Pancreas (tissue), 10 donors: Measurements from ENCODE around the gene IPO8. TPM values are rescaled to one million over a fixed set of nuclear protein-coding genes. Genes with fewer than 3 reads are reported as not detected.
A peak's percentile ranks its signal among the peaks of the same experiment; 100 is the strongest.
"Not testable (repeated sequence)": the region's sequence is repeated elsewhere in the genome, so short reads cannot be mapped to it uniquely, and the experiment has no call there.

Experiments used
- ATAC-seq, 4 donors: fragments of 200-7000 bp; cut with Tn5 transposase; one replicate each; pipeline versions ENCODE4 v1.8.0 to v1.9.1; 2020; ENCODE audit warnings: mild to moderate bottlenecking in 4 of 4, moderate library complexity in 4 of 4
- DNase-seq, 6 donors: peaks; one replicate each; pipeline ENCODE4 v3.0.0-alpha.2; 2020
- FAIRE-seq: peaks from 2 replicates; lab custom pipeline; 2012; peaks lifted over from hg19 to GRCh38; lab: Jason Lieb, UNC
- H3K27ac ChIP-seq, 4 donors: fragments of 200-600 bp; sonication (generic); 1 replicate in 3 of 4; 2 replicates in 1 of 4; pipeline versions ENCODE4 v1.5.0 to v1.8.0; 2020
- H3K27me3 ChIP-seq, 4 donors: fragments of 200-600 bp; one replicate each; pipeline ENCODE4 v1.8.0; 2021
- H3K36me3 ChIP-seq, 3 donors: fragments of 200-600 bp; sonication (generic) in 1 of 3; one replicate each; pipeline versions ENCODE4 v1.5.0 to v1.8.0; 2020 to 2021
- H3K4me1 ChIP-seq, 3 donors: fragments of 200-600 bp; one replicate each; pipeline ENCODE4 v1.8.0; 2021
- H3K4me3 ChIP-seq, 4 donors: fragments of 200-600 bp; sonication (generic) in 2 of 4; one replicate each; pipeline versions ENCODE4 v1.5.0 to v1.8.0; 2020 to 2021
- H3K9me3 ChIP-seq, 4 donors: fragments of 200-600 bp; one replicate each; pipeline ENCODE4 v1.8.0; 2021
- CTCF ChIP-seq, 4 donors: fragments of 200-600 bp; sonication (generic) in 3 of 4; IDR thresholded peaks; one replicate each; pipeline versions ENCODE4 v1.5.0 to v1.8.0; 2021; ENCODE audit warnings: antibody characterized with exemption in 4 of 4
- WGBS, 2 donors: extraction: QIAGEN DNeasy Blood & Tissue Kit; methylation state at CpG; one replicate each; pipeline ENCODE4 v1.1.7; 2013; 5-methylcytosine and 5-hydroxymethylcytosine counted together
- intact Hi-C, 3 donors: fragments of 100-400 bp; cut with DNase I; formaldehyde crosslinking; loops; one replicate each; pipeline versions ENCODE4 v1.11.1 to v1.14.2; 2022
- polyA plus RNA-seq, 2 donors: library from polyadenylated mRNA; stranded (reverse); fragments of 200-250 nt; gene quantifications; one replicate each; pipeline ENCODE4 v1.2.3, GENCODE V29; 2013
- total RNA-seq, 6 donors: library from RNA; stranded (reverse); fragmentation: NEBNext Ultra II Directional in 4 of 6; extraction: Animal tissue kit (Norgen Biotek cat#: 25700) in 4 of 6; gene quantifications; one replicate each; pipeline versions ENCODE4 v1.2.1 to v1.2.4, GENCODE V29; 2021 to 2023
- donor health status: healthy with polysubstance abuse.
- donor health status: DM: no; HTN: no; CAD: no; lungs with moderate emphysema.
- donor health status: DM: no; HTN: no; CAD: no.
- donor health status: control.
- donor health status: control.
- donor health status: Bipolar disorder and iron deficiency.
- donor health status: DM: yes; HTN: yes; CAD: no.
- donor health status: DM: no; HTN: no; CAD: no.
- donor health status: DM: no; HTN: no; CAD: no.
- donor health status: DM: yes; HTN: yes; CAD: no.

Gene IPO8
- total and polyA plus RNA-seq, 8 donors = 6.1 to 41.4 (median 22.9) TPM

DNA sequence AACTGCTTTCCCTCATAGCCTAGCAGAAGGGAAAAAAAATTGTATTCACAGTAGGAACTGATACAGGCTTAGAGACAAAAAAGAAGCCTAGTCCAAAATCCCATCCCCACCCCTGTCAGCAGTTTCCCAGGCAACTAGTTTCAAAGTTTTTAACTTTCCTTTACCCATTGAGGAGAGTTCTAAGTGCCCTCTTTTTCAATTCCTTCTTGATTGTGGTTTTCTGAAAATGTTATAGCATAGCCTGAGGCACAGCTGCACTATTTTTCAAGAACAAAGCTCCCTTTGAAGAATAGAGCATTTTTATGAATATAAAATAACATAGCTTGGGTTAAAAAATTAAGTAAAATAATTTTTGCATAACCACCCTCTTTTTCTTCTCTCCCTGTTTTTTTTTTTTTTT, 81.6 kb downstream of the IPO8 start:
- Histone ChIP-seq H3K4me1 (peaks cover 5 to 20% (median 15%) of the 10 kb centered on the region in 3 donors), H3K27me3 (no peaks in the 10 kb centered on the region), H3K4me3 (no peak overlapping the region), H3K27ac (peak overlapping the region in 2 of 4 donors; percentile 61 to 76), H3K9me3 (no peaks in the 10 kb centered on the region), H3K36me3 (no peaks in the 10 kb centered on the region)
- FAIRE-seq = no peak
- intact Hi-C loops = no loop called here
- no peak for DNase-seq
- TF ChIP-seq CTCF (IDR thresholded peaks at IDR 0.05) = no peak
- ATAC-seq = peak in 2 of 4 donors; percentile 21 to 22

- FAIRE-seq (no peak), DNase-seq (peak in 2 of 6 donors; percentile 29 to 40), ATAC-seq (peak; percentile 95 to 98 (median 96))
- intact Hi-C loops = no loop called here
- Histone ChIP-seq H3K36me3 (no peaks in the 10 kb centered on the region), H3K27me3 (no peaks in the 10 kb centered on the region), H3K4me1 (peaks cover 5 to 20% (median 15%) of the 10 kb centered on the region in 3 donors), H3K27ac (peak overlapping the region in 2 of 4 donors; percentile 61 to 76), H3K9me3 (no peaks in the 10 kb centered on the region), H3K4me3 (no peak overlapping the region)
- no peak for TF ChIP-seq CTCF (IDR thresholded peaks at IDR 0.05)
- 17 to 24% methylated on average over 2 of the region's 2 CpGs for WGBS, 2 donors
Measured at GRCh38 chr12:30613119-30613830, 82.4 kb downstream of the IPO8 start.

- peaks cover 5 to 20% (median 15%) of the 10 kb centered on the region in 3 donors for H3K4me1 ChIP-seq
- intact Hi-C loops = no loop called here
- H3K36me3 ChIP-seq = no peaks in the 10 kb centered on the region
- no peaks in the 10 kb centered on the region for H3K9me3 ChIP-seq
- 82 to 94% methylated on average over 1 of the region's 1 CpG for WGBS, 2 donors
- H3K4me3 ChIP-seq = no peak overlapping the region
- FAIRE-seq (no peak), ATAC-seq (no peak), DNase-seq (no peak)
- TF ChIP-seq CTCF (IDR thresholded peaks at IDR 0.05) = no peak
- H3K27ac ChIP-seq = no peak overlapping the region
- H3K27me3 ChIP-seq = no peaks in the 10 kb centered on the region
Measured at GRCh38 chr12:30610718-30611117, 85.0 kb downstream of the IPO8 start.

GRCh38 chr12:30609819-30610218, 85.8 kb downstream of the IPO8 start:
- H3K4me3 ChIP-seq, DNase-seq, H3K27ac ChIP-seq, H3K27me3 ChIP-seq, FAIRE-seq, H3K9me3 ChIP-seq, intact Hi-C loops, H3K36me3 ChIP-seq, ATAC-seq: not testable (repeated sequence)
- H3K4me1 ChIP-seq = peaks cover 5 to 20% (median 15%) of the 10 kb centered on the region in 3 donors

DNA sequence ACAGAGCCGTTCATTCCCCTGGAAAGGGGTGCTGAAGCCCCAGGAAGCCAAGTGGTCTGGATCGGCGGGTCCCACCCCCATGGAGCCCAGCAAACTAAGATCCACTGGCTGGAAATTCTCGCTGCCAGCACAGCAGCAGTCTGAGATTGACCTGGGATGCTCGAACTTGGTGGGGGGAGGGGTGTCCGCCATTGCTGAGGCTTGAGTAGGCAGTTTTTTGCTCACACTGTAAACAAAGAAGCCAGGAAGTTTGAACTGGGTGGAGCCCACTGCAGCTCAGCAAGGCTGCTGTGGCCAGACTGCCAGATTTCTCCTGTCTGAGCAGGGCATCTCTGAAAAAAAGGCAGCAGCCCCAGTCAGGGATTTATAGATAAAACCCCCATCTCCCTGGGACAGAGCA, 91.4 kb downstream of the IPO8 start:
- H3K4me3 ChIP-seq, H3K36me3 ChIP-seq, H3K27me3 ChIP-seq, intact Hi-C loops, H3K27ac ChIP-seq, FAIRE-seq, DNase-seq, H3K9me3 ChIP-seq, ATAC-seq, H3K4me1 ChIP-seq: not testable (repeated sequence)
- WGBS, 2 donors = 71 to 74% methylated on average over 6 of the region's 6 CpGs

GRCh38 chr12:30603129-30603528, 92.5 kb downstream of the IPO8 start:
- H3K4me1 ChIP-seq = no peaks in the 10 kb centered on the region
- intact Hi-C loops = no loop called here
- TF ChIP-seq CTCF (IDR thresholded peaks at IDR 0.05) = no peak
- no peak overlapping the region for H3K27ac ChIP-seq
- no peak for DNase-seq
- ATAC-seq = no peak
- no peaks in the 10 kb centered on the region for H3K27me3 ChIP-seq
- no peak overlapping the region for H3K4me3 ChIP-seq
- H3K36me3 ChIP-seq = no peaks in the 10 kb centered on the region
- no peaks in the 10 kb centered on the region for H3K9me3 ChIP-seq
- FAIRE-seq = no peak
